Measurements from ENCODE around the gene PTPRG. TPM values are rescaled to one million over a fixed set of nuclear protein-coding genes. Genes with fewer than 3 reads are reported as not detected.

The PTPRG gene
- total RNA-seq, 2 experiments from 2014 or later = 0.13 to 0.70 TPM

DNA sequence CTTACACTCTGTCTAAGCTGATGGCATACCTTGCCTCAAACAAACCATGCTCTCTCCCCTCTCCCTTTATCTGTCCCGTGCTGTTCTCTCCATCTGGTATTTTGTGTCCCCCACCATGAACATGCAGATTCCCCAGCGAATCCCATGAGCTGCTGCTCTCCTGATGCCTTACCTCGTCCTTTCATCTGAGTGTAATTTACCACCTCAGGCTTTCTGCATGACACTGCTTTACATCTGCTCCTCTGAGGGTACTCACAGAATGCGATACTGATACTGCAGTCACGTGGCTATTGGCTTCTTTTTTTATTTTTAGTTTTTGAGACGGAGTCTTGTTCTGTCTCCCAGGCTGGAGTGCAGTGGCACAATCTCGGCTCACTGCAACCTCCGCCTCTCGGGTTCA, 341.7 kb downstream of the PTPRG start:
- H3K9me3 ChIP-seq (ENCODE audit: low read length) = no peaks in the 10 kb centered on the region
- DNase-seq (ENCODE audit: low spot score) = no peak
- H3K4me2 ChIP-seq (ENCODE audit: low read length) = no peak overlapping the region
- no peak overlapping the region for H2AFZ ChIP-seq (ENCODE audit: low read length)
- POLR2A ChIA-PET = no interaction called here
- no peaks in the 10 kb centered on the region for H3K79me2 ChIP-seq (ENCODE audit: insufficient read depth, low read depth, low read length)
- H3K36me3 ChIP-seq (ENCODE audit: insufficient read depth, low read length) = no peaks in the 10 kb centered on the region
- intact Hi-C loops (cut with micrococcal nuclease; ENCODE audit: unreplicated experiment) = no loop called here
- H3K4me3 ChIP-seq (ENCODE audit: low read depth, low read length, poor library complexity, severe bottlenecking) = no peak overlapping the region
- CTCF ChIA-PET (ENCODE audit: unreplicated experiment) = no interaction called here
- BruUV-seq (replicated peaks) = no TSS peak
- H4K20me1 ChIP-seq (ENCODE audit: insufficient read depth, low read length) = no peaks in the 10 kb centered on the region
- no peaks in the 10 kb centered on the region for H3K9me2 ChIP-seq (ENCODE audit: insufficient read depth, low read length)
- TF ChIP-seq, protein P1, sequence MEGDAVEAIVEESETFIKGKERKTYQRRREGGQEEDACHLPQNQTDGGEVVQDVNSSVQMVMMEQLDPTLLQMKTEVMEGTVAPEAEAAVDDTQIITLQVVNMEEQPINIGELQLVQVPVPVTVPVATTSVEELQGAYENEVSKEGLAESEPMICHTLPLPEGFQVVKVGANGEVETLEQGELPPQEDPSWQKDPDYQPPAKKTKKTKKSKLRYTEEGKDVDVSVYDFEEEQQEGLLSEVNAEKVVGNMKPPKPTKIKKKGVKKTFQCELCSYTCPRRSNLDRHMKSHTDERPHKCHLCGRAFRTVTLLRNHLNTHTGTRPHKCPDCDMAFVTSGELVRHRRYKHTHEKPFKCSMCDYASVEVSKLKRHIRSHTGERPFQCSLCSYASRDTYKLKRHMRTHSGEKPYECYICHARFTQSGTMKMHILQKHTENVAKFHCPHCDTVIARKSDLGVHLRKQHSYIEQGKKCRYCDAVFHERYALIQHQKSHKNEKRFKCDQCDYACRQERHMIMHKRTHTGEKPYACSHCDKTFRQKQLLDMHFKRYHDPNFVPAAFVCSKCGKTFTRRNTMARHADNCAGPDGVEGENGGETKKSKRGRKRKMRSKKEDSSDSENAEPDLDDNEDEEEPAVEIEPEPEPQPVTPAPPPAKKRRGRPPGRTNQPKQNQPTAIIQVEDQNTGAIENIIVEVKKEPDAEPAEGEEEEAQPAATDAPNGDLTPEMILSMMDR (conservative IDR thresholded peaks at IDR 0.05; ENCODE audit: low read length) = no peak
- no peak for TF ChIP-seq EZH2phosphoT487 (IDR thresholded peaks at IDR 0.05; ENCODE audit: borderline replicate concordance, low read depth, low read length)
- H3K4me1 ChIP-seq (ENCODE audit: insufficient read depth, low read length, poor library complexity, severe bottlenecking) = no peaks in the 10 kb centered on the region
- no peak overlapping the region for H3K27ac ChIP-seq (ENCODE audit: low read depth, low read length, poor library complexity, severe bottlenecking)

DNA sequence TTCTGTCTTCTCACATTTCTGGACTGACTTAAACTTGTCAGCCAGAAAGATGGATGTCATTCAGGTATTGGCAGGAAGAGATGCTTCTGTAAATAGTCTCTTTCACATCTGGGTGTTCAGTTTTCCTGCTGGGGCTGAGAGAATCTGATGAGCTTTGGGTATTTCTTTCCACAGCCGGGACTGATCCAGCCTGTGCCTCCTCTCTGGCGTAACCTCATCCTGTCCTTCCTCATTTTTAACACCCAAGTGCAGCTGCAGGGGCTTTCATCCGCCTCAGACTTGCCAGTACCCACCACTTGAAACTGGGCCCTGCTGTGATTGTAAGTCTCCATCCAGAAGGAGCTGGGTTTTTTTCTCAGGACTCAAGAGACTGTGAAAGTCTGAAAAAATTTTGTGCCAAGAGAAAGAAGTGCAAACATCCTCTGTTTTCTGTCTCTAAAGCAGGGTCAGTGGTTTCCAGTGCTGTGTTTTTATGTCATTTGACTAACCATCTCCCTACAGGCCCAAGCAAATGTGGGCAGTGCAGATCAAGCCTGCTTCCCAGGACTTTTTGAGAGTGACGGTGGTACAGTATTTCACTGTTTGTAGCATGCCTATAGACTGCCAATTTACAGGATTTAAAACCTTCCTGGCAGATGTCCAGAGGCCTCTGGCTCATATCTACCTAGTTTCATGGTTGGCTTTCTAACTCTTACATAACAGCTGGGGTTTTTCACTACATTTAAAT, 342.7 kb downstream of the PTPRG start:
- Histone ChIP-seq H3K36me3 (ENCODE audit: insufficient read depth, low read length) (no peaks in the 10 kb centered on the region), H4K20me1 (ENCODE audit: insufficient read depth, low read length) (no peaks in the 10 kb centered on the region), H3K4me2 (ENCODE audit: low read length) (no peak overlapping the region), H3K79me2 (ENCODE audit: insufficient read depth, low read depth, low read length) (no peaks in the 10 kb centered on the region), H3K27ac (ENCODE audit: low read depth, low read length, poor library complexity, severe bottlenecking) (no peak overlapping the region), H3K4me3 (ENCODE audit: low read depth, low read length, poor library complexity, severe bottlenecking) (no peak overlapping the region), H3K9me2 (ENCODE audit: insufficient read depth, low read length) (no peaks in the 10 kb centered on the region), H3K9me3 (ENCODE audit: low read length) (no peaks in the 10 kb centered on the region), H2AFZ (ENCODE audit: low read length) (no peak overlapping the region), H3K4me1 (ENCODE audit: insufficient read depth, low read length, poor library complexity, severe bottlenecking) (no peaks in the 10 kb centered on the region)
- no peak for DNase-seq (ENCODE audit: low spot score)
- intact Hi-C loops (cut with micrococcal nuclease; ENCODE audit: unreplicated experiment) = no loop called here
- ChIA-PET CTCF (ENCODE audit: unreplicated experiment) (no interaction called here), POLR2A (no interaction called here)
- BruUV-seq (replicated peaks) = no TSS peak
- no peak for TF ChIP-seq EZH2phosphoT487 (IDR thresholded peaks at IDR 0.05; ENCODE audit: borderline replicate concordance, low read depth, low read length)
- TF ChIP-seq, protein P1 (conservative IDR thresholded peaks at IDR 0.05; ENCODE audit: low read length) = no peak

DNA sequence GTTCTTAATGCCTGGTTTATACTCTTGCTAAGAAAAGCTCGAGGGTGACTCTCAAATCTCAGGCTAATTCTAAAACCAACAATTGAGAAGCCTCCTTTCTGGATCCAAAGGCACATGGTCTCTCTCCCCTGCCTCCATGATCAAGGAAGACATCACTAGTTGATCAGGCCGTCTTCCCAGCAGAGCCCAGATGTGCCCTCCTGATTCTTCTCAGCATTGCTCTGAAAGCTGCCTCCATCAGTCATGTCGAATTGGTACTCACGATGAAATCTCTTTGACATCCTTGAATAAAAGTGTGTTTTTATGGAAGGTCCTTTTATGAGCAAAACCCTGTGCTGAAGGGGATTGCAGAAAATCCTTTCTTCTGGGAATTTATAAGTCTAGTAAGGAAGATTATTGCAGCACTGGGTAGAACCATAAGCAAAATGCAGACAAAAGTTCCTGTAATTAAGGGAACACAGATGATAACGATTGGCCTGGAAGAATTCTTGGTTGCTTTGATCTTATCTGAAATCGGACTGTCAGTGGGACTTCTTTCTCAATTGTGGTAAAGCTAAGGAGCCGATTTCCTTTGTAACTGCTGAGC, 345.9 kb downstream of the PTPRG start:
- H3K36me3 ChIP-seq (ENCODE audit: insufficient read depth, low read length) = no peaks in the 10 kb centered on the region
- CTCF ChIA-PET (ENCODE audit: unreplicated experiment) = no interaction called here

More for the DNA sequence above, 345.9 kb downstream of the PTPRG start:
- H3K4me1 ChIP-seq (ENCODE audit: insufficient read depth, low read length, poor library complexity, severe bottlenecking) = no peaks in the 10 kb centered on the region
- no peaks in the 10 kb centered on the region for H3K9me3 ChIP-seq (ENCODE audit: low read length)
- DNase-seq (ENCODE audit: low spot score) = no peak
- POLR2A ChIA-PET = no interaction called here
- H4K20me1 ChIP-seq (ENCODE audit: insufficient read depth, low read length) = no peaks in the 10 kb centered on the region
- H3K9me2 ChIP-seq (ENCODE audit: insufficient read depth, low read length) = no peaks in the 10 kb centered on the region
- H2AFZ ChIP-seq (ENCODE audit: low read length) = no peak overlapping the region
- H3K27ac ChIP-seq (ENCODE audit: low read depth, low read length, poor library complexity, severe bottlenecking) = no peak overlapping the region
- H3K79me2 ChIP-seq (ENCODE audit: insufficient read depth, low read depth, low read length) = no peaks in the 10 kb centered on the region
- H3K4me2 ChIP-seq (ENCODE audit: low read length) = no peak overlapping the region
- intact Hi-C loops (cut with micrococcal nuclease; ENCODE audit: unreplicated experiment) = no loop called here
- TF ChIP-seq EZH2phosphoT487 (IDR thresholded peaks at IDR 0.05; ENCODE audit: borderline replicate concordance, low read depth, low read length) = no peak
- TF ChIP-seq, protein P1 (conservative IDR thresholded peaks at IDR 0.05; ENCODE audit: low read length) = no peak
- no TSS peak for BruUV-seq (replicated peaks)
- no peak overlapping the region for H3K4me3 ChIP-seq (ENCODE audit: low read depth, low read length, poor library complexity, severe bottlenecking)
